ENCODE measurements around the gene FCER2.

FCER2 gene

DNA sequence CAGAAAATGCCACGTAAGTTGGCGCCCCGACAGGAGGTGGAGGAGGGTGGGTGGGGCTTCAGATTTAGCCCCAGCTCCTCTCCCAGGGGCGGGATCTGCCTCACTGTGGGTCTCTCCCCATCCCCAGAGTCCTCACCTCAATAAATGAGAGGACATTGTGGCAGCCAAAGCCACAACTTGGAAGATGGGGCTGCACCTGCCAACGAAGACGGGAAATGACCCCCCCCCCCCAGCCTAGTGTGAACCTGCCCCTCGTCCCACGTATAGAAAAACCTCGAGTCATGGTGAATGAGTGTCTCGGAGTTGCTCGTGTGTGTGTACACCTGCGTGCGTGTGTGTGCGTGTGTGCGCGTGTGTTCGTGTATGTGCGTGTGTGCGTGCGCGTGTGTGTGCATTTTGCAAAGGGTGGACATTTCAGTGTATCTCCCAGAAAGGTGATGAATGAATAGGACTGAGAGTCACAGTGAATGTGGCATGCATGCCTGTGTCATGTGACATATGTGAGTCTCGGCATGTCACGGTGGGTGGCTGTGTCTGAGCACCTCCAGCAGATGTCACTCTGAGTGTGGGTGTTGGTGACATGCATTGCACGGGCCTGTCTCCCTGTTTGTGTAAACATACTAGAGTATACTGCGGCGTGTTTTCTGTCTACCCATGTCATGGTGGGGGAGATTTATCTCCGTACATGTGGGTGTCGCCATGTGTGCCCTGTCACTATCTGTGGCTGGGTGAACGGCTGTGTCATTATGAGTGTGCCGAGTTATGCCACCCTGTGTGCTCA lies 22.8 kb downstream of the FCER2 start:
- DNase-seq (ENCODE audit: low read depth, low spot score): no peak
- no peak overlapping the region for H3K4me3 ChIP-seq (ENCODE audit: low read depth, low read length)
- TF ChIP-seq, protein P1, sequence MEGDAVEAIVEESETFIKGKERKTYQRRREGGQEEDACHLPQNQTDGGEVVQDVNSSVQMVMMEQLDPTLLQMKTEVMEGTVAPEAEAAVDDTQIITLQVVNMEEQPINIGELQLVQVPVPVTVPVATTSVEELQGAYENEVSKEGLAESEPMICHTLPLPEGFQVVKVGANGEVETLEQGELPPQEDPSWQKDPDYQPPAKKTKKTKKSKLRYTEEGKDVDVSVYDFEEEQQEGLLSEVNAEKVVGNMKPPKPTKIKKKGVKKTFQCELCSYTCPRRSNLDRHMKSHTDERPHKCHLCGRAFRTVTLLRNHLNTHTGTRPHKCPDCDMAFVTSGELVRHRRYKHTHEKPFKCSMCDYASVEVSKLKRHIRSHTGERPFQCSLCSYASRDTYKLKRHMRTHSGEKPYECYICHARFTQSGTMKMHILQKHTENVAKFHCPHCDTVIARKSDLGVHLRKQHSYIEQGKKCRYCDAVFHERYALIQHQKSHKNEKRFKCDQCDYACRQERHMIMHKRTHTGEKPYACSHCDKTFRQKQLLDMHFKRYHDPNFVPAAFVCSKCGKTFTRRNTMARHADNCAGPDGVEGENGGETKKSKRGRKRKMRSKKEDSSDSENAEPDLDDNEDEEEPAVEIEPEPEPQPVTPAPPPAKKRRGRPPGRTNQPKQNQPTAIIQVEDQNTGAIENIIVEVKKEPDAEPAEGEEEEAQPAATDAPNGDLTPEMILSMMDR (IDR thresholded peaks at IDR 0.05; ENCODE audit: low read depth, low read length): no peak
- in situ Hi-C loops (cut with HindIII; ENCODE audit: low sequenced_read_pairs): no loop called here

DNA sequence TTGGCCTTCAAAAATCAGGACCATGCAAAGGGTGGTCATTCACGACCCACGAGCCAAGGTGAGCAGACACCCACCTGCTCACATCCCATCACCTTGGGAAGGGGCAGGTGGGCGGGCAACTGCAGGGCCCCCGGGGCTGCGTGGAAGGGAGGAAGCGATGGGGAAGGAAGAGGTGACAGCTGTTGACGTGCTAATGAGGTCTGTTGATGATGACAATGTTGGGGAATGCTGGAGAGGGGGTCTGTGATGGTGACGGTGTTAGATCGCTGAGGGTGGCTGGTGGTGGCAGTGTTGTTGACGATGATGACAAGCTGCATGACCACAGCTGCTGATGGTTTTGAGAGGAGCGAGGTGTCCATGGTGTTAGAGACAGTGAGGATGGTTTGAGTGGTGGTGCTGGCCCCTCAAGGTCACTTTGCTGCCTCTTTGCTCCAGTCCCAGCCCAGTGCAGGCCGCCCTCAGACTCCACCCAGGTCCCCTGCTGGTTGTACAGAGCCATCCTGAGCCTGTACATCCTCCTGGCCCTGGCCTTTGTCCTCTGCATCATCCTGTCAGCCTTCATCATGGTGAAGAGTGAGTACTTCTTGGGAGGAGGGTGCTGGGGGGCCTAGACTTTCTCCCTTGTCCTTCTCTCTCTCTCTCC lies 24.1 kb downstream of the FCER2 start:
- TF ChIP-seq, protein P1 (IDR thresholded peaks at IDR 0.05; ENCODE audit: low read depth, low read length): no peak
- no peak overlapping the region for H3K4me3 ChIP-seq (ENCODE audit: low read depth, low read length)
- DNase-seq (ENCODE audit: low read depth, low spot score): no peak
- in situ Hi-C loops (cut with HindIII; ENCODE audit: low sequenced_read_pairs): no loop called here

DNA sequence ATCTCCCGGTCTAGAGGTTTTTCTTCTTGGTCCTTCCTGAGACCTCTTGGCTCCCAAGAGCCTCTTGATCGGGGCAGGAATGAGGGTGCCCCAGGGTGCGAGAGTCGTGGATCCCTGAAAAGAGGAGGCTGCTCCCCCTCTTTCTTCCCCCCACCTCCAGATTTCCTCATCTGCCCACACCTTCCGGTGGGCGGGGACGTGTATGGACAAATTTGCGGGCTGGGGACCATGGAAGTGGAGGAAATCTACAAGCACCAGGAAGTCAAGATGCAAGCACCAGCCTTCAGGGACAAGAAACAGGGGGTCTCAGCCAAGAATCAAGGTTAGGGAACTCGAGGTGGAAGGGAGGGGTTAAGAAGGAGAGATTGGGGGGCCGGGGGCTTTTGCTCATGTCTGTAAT lies 25.1 kb downstream of the FCER2 start, which contains the start of gene MCEMP1:
MCEMP1 (plus strand) TSS at position 237 of the 400 bp plus-strand sequence; CDS start at position 268, 31 bp downstream.
- TF ChIP-seq, protein P1 (IDR thresholded peaks at IDR 0.05; ENCODE audit: low read depth, low read length): no peak
- DNase-seq (ENCODE audit: low read depth, low spot score): no peak
- no peak within 1 kb of the TSS for H3K4me3 ChIP-seq (ENCODE audit: low read depth, low read length)
- in situ Hi-C loops (cut with HindIII; ENCODE audit: low sequenced_read_pairs): no loop called here

DNA sequence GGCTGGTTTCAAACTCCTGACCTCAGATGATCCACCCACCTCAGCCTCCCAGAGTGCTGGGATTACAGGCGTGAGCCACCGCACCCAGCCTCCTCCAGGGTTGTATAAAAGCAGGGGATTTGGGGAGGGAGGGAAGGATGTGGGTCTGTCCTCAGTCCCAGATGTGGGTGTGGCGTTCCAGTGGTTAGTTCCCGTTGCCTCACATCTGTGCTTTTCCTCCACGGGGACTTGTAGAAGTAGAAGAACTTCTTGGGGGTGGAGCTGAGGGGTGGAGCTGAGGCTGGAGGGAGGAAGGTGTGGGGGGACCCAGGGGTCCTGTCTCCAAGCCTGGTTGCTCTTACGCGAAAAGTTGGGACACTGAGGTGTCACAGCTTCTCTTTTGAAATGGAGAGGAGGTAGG lies 25.6 kb downstream of the FCER2 start:
- no peak for DNase-seq (ENCODE audit: low read depth, low spot score)
- H3K4me3 ChIP-seq (ENCODE audit: low read depth, low read length): no peak overlapping the region
- TF ChIP-seq, protein P1 (IDR thresholded peaks at IDR 0.05; ENCODE audit: low read depth, low read length): no peak
- in situ Hi-C loops (cut with HindIII; ENCODE audit: low sequenced_read_pairs): no loop called here

DNA sequence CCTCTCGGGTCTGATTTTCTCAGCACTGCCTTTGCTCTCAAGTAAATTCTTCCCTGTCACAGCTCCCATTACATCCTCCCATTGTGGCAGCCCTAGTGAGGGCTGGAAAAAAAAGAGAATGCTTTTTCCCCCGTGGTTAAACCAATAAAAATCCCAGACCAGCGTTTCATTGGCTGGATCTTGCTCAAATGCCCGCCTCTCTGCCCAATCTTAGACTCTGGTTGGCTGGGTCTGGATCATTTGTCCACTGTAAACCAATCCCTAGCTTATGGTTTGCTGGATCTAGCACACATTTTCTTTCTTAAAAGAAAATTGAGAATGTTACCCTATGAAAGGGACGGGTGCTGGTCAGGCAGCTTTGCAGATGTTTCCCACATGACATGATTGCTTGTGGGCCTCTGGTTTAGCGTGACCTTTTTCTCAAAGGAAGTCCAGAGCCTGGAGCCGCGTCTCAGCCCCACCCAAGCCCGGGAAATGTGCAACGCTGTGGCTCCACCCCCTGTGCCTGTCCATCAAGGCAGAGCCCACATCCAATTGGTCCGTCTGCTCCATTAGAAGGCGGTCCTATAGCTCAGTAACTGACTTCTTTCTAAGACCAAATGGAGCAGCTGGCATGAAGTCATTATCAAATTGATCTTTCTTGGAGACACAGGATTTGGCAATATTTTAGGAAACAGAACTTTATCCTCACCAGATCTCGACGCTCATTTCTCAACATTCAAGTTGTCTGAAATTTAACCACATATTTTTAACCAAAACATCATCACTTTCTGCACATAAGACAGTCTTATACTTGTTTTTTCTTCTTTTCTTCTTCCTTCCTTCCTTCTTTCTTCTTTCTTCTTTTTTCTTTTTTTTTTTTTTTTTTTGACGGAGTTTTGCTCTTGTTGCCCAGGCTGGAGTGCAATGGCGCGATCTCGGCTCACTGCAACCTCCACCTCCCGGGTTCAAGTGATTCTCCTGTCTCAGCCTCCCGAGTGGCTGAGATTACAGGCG lies 27.6 kb downstream of the FCER2 start:
- in situ Hi-C loops (cut with HindIII; ENCODE audit: low sequenced_read_pairs): no loop called here
- H3K4me3 ChIP-seq (ENCODE audit: low read depth, low read length): no peak overlapping the region
- DNase-seq (ENCODE audit: low read depth, low spot score): peak; percentile 29
- TF ChIP-seq, protein P1 (IDR thresholded peaks at IDR 0.05; ENCODE audit: low read depth, low read length): no peak

DNA sequence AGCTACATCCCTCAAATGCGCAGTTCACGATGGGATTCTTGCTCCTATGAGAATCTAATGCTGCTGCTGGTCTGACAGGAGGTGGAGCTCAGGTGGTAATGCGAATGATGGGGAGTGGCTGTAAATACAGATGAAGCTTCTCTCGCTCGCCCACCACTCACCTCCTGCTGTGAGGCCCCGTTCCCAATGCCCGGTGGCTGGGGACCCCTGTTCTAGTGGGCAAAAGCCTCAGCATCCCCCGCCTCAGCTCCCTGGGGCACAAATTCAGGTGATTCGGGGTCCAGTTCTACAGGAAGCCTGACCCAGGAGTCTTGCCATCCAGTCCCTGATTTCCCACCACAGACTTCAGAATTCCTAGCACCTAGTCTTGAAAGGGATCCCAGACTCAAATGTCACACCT lies 29.4 kb downstream of the FCER2 start:
- no peak overlapping the region for H3K4me3 ChIP-seq (ENCODE audit: low read depth, low read length)
- in situ Hi-C loops (cut with HindIII; ENCODE audit: low sequenced_read_pairs): no loop called here
- DNase-seq (ENCODE audit: low read depth, low spot score): no peak
- TF ChIP-seq, protein P1 (IDR thresholded peaks at IDR 0.05; ENCODE audit: low read depth, low read length): no peak
